ENCODE measurements around the gene GAPDH. TPM values are rescaled to one million over a fixed set of nuclear protein-coding genes. Genes with fewer than 3 reads are reported as not detected.
"Not testable (repeated sequence)": the region's sequence is repeated elsewhere in the genome, so short reads cannot be mapped to it uniquely, and the experiment has no call there.

GAPDH gene
- total RNA-seq, 2 donors from 2014 or later = 1,700 to 2,744 TPM

GRCh38 chr12:6493497-6494257 is 40.6 kb upstream of the GAPDH start, which contains the start of gene NCAPD2:
TSS of gene NCAPD2 (plus strand) at chr12:6494102. CDS start at chr12:6495099, 997 bp downstream.
- peaks cover 13 to 26% of the 10 kb centered on the region in 2 donors for H3K4me1 ChIP-seq (ENCODE audit: control insufficient read depth in 1 of 2, low read depth in 2 of 2)
- no peaks in the 10 kb centered on the region for H3K36me3 ChIP-seq
- H3K27me3 ChIP-seq (replicated peaks; ENCODE audit: insufficient read depth) = no peaks in the 10 kb centered on the region
- H3K9me3 ChIP-seq = no peaks in the 10 kb centered on the region
- peak; percentile 62 for TF ChIP-seq CTCF (IDR thresholded peaks at IDR 0.05)
- H3K27ac ChIP-seq = peak within 1 kb of the TSS; percentile 94 to 97
- ATAC-seq (ENCODE audit: insufficient number of reproducible peaks, low FRiP score, low read depth) (peak; percentile 88), DNase-seq (ENCODE audit: low spot score) (peak; percentile 87)
- peak within 1 kb of the TSS; percentile 82 for H3K4me3 ChIP-seq

- H3K27ac ChIP-seq = peak overlapping the region in 1 of 2 donors; percentile 35
- ATAC-seq (ENCODE audit: insufficient number of reproducible peaks, low FRiP score, low read depth) = no peak
- no peaks in the 10 kb centered on the region for H3K9me3 ChIP-seq
- DNase-seq (ENCODE audit: low spot score) = no peak
- no peaks in the 10 kb centered on the region for H3K27me3 ChIP-seq (replicated peaks; ENCODE audit: insufficient read depth)
- peaks cover 3% of the 10 kb centered on the region for H3K36me3 ChIP-seq
- peaks cover 13 to 26% of the 10 kb centered on the region in 2 donors for H3K4me1 ChIP-seq (ENCODE audit: control insufficient read depth in 1 of 2, low read depth in 2 of 2)
- H3K4me3 ChIP-seq = peak overlapping the region; percentile 82
- TF ChIP-seq CTCF (IDR thresholded peaks at IDR 0.05) = no peak
These were observed 40.0 kb upstream of the GAPDH start for GRCh38 chr12:6494258-6494743.

GRCh38 chr12:6494968-6495367 is 39.3 kb upstream of the GAPDH start:
- H3K4me3 ChIP-seq = peak overlapping the region; percentile 82
- peaks cover 13 to 26% of the 10 kb centered on the region in 2 donors for H3K4me1 ChIP-seq (ENCODE audit: control insufficient read depth in 1 of 2, low read depth in 2 of 2)
- no peak for ATAC-seq (ENCODE audit: insufficient number of reproducible peaks, low FRiP score, low read depth)
- TF ChIP-seq CTCF (IDR thresholded peaks at IDR 0.05) = no peak
- H3K27me3 ChIP-seq (replicated peaks; ENCODE audit: insufficient read depth) = no peaks in the 10 kb centered on the region
- peaks cover 10% of the 10 kb centered on the region for H3K36me3 ChIP-seq
- H3K9me3 ChIP-seq = no peaks in the 10 kb centered on the region
- DNase-seq (ENCODE audit: low spot score) = no peak
- no peak overlapping the region for H3K27ac ChIP-seq

GRCh38 chr12:6497291-6497690 is 37.0 kb upstream of the GAPDH start:
- H3K27ac ChIP-seq; ATAC-seq (ENCODE audit: insufficient number of reproducible peaks, low FRiP score, low read depth); H3K9me3 ChIP-seq; DNase-seq (ENCODE audit: low spot score); H3K4me3 ChIP-seq; H3K36me3 ChIP-seq; H3K27me3 ChIP-seq (replicated peaks; ENCODE audit: insufficient read depth): not testable (repeated sequence)
- H3K4me1 ChIP-seq (ENCODE audit: control insufficient read depth in 1 of 2, low read depth in 2 of 2) = peaks cover 11 to 22% of the 10 kb centered on the region in 2 donors

- no peak for TF ChIP-seq CTCF (IDR thresholded peaks at IDR 0.05)
- H3K4me3 ChIP-seq = no peak overlapping the region
- peaks cover 10% of the 10 kb centered on the region for H3K36me3 ChIP-seq
- DNase-seq (ENCODE audit: low spot score) = no peak
- no peaks in the 10 kb centered on the region for H3K9me3 ChIP-seq
- H3K4me1 ChIP-seq (ENCODE audit: control insufficient read depth in 1 of 2, low read depth in 2 of 2) = peaks cover 0 to 4% of the 10 kb centered on the region in 2 donors
- no peaks in the 10 kb centered on the region for H3K27me3 ChIP-seq (replicated peaks; ENCODE audit: insufficient read depth)
- no peak for ATAC-seq (ENCODE audit: insufficient number of reproducible peaks, low FRiP score, low read depth)
- no peak overlapping the region for H3K27ac ChIP-seq
These were observed 33.9 kb upstream of the GAPDH start for GRCh38 chr12:6500466-6500865.

All from thoracic aorta (tissue), 2 donors.